ENCODE measurements around the gene ABCG1.
A peak's percentile ranks its signal among the peaks of the same experiment; 100 is the strongest.
"Not testable (repeated sequence)": the region's sequence is repeated elsewhere in the genome, so short reads cannot be mapped to it uniquely, and the experiment has no call there.

ABCG1 gene

DNA sequence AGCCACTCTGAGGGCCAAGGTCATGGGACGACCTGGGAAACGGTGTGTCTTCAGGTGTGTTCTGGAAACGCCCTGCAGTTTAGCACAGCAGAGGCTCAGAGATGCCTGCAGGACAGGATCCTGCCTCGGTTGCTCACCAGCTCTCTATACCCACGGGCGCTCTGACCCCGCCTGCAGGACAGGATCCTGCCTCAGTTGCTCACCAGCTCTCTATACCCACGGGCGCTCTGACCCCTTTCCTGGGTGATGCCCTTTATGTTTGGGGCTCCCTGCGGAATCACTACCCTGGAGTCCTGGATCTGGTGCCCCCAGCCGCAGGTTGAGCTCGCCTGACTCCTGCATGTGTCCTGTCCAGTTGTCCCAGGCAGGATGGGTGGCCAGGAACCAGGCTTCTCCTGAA is 63.8 kb downstream of the ABCG1 start:
- FAIRE-seq (no peak), DNase-seq (ENCODE audit: insufficient read length) (no peak)
- no peak for TF ChIP-seq POLR2A (IDR thresholded peaks at IDR 0.05; ENCODE audit: low read depth, low read length)
- TF ChIP-seq POLR2AphosphoS5 (IDR thresholded peaks at IDR 0.05; ENCODE audit: low read depth, low read length): no peak
- TF ChIP-seq TAF1 (IDR thresholded peaks at IDR 0.05; ENCODE audit: borderline replicate concordance, low read depth, low read length): no peak

DNA sequence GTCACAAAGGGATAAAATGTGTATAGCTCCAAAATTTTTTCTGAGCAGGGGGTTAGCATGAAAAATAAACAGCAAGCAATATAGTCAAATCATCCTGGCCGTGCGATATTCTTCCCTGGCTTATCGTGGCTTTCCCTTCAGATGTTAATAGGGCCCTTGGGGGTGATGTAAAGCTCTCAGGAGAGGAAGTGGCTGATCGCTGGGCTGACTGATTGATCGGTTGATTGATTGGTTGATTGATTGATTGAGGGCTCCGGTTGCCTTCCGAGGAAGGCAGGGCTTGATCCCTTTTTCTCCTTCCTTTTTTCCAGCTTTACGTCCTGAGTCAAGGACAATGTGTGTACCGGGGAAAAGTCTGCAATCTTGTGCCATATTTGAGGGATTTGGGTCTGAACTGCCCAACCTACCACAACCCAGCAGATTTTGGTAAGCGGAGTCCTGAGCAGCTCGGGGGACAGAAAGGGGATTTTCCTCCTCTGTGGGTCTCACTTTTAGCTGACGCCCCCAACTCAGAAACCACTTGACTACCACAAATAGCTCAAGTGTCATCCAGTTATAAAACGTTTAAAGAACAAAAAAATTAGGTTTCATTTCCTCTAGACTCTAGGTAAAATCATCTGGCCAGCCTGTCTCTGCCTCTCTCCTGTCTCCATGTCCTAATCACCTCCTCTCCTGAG is 66.8 kb downstream of the ABCG1 start:
- DNase-seq (ENCODE audit: insufficient read length) (no peak), FAIRE-seq (peak; percentile 40)
- TF ChIP-seq TAF1 (IDR thresholded peaks at IDR 0.05; ENCODE audit: borderline replicate concordance, low read depth, low read length) (no peak), POLR2A (IDR thresholded peaks at IDR 0.05; ENCODE audit: low read depth, low read length) (no peak), POLR2AphosphoS5 (IDR thresholded peaks at IDR 0.05; ENCODE audit: low read depth, low read length) (no peak)

GRCh38 chr21:42286416-42286815 is 67.5 kb downstream of the ABCG1 start:
- FAIRE-seq (no peak), DNase-seq (ENCODE audit: insufficient read length) (no peak)
- TF ChIP-seq TAF1 (IDR thresholded peaks at IDR 0.05; ENCODE audit: borderline replicate concordance, low read depth, low read length) (no peak), POLR2A (IDR thresholded peaks at IDR 0.05; ENCODE audit: low read depth, low read length) (no peak), POLR2AphosphoS5 (IDR thresholded peaks at IDR 0.05; ENCODE audit: low read depth, low read length) (no peak)

- FAIRE-seq (no peak), DNase-seq (ENCODE audit: insufficient read length) (no peak)
- TF ChIP-seq POLR2AphosphoS5 (IDR thresholded peaks at IDR 0.05; ENCODE audit: low read depth, low read length) (no peak), POLR2A (IDR thresholded peaks at IDR 0.05; ENCODE audit: low read depth, low read length) (no peak), TAF1 (IDR thresholded peaks at IDR 0.05; ENCODE audit: borderline replicate concordance, low read depth, low read length) (no peak)
Measured at GRCh38 chr21:42287193-42288083, 68.5 kb downstream of the ABCG1 start.

GRCh38 chr21:42288962-42289361 is 70.0 kb downstream of the ABCG1 start:
- FAIRE-seq: no peak
- TF ChIP-seq TAF1 (IDR thresholded peaks at IDR 0.05; ENCODE audit: borderline replicate concordance, low read depth, low read length): no peak
- no peak for TF ChIP-seq POLR2AphosphoS5 (IDR thresholded peaks at IDR 0.05; ENCODE audit: low read depth, low read length)
- no peak for TF ChIP-seq POLR2A (IDR thresholded peaks at IDR 0.05; ENCODE audit: low read depth, low read length)
- no peak for DNase-seq (ENCODE audit: insufficient read length)

DNA sequence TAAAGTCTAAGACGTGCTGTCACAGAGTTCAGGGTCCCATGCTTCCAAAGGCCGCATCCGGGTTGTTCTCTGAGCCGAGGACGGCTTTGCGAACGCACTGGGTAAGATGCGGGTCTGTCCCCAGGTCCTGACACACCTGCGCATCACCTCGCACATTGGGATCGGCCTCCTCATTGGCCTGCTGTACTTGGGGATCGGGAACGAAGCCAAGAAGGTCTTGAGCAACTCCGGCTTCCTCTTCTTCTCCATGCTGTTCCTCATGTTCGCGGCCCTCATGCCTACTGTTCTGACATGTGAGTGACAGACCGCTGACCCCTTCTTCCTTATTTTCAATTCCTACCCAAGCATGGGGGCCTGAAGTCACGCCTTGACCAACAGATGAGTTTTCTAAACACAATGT is 71.0 kb downstream of the ABCG1 start:
- no peak for DNase-seq (ENCODE audit: insufficient read length)
- no peak for FAIRE-seq
- TF ChIP-seq POLR2AphosphoS5 (IDR thresholded peaks at IDR 0.05; ENCODE audit: low read depth, low read length) (no peak), TAF1 (IDR thresholded peaks at IDR 0.05; ENCODE audit: borderline replicate concordance, low read depth, low read length) (no peak), POLR2A (IDR thresholded peaks at IDR 0.05; ENCODE audit: low read depth, low read length) (no peak)

GRCh38 chr21:42290505-42290904 is 71.6 kb downstream of the ABCG1 start:
- no peak for DNase-seq (ENCODE audit: insufficient read length)
- no peak for FAIRE-seq
- TF ChIP-seq POLR2AphosphoS5 (IDR thresholded peaks at IDR 0.05; ENCODE audit: low read depth, low read length) (no peak), TAF1 (IDR thresholded peaks at IDR 0.05; ENCODE audit: borderline replicate concordance, low read depth, low read length) (no peak), POLR2A (IDR thresholded peaks at IDR 0.05; ENCODE audit: low read depth, low read length) (no peak)

GRCh38 chr21:42291003-42291750 is 72.2 kb downstream of the ABCG1 start:
- no peak for DNase-seq (ENCODE audit: insufficient read length)
- FAIRE-seq: no peak
- TF ChIP-seq POLR2AphosphoS5 (IDR thresholded peaks at IDR 0.05; ENCODE audit: low read depth, low read length) (no peak), POLR2A (IDR thresholded peaks at IDR 0.05; ENCODE audit: low read depth, low read length) (no peak), TAF1 (IDR thresholded peaks at IDR 0.05; ENCODE audit: borderline replicate concordance, low read depth, low read length) (no peak)

GRCh38 chr21:42291751-42292562 is 73.0 kb downstream of the ABCG1 start:
- FAIRE-seq (no peak), DNase-seq (ENCODE audit: insufficient read length) (no peak)
- no peak for TF ChIP-seq POLR2A (IDR thresholded peaks at IDR 0.05; ENCODE audit: low read depth, low read length)
- no peak for TF ChIP-seq TAF1 (IDR thresholded peaks at IDR 0.05; ENCODE audit: borderline replicate concordance, low read depth, low read length)
- TF ChIP-seq POLR2AphosphoS5 (IDR thresholded peaks at IDR 0.05; ENCODE audit: low read depth, low read length): no peak

DNA sequence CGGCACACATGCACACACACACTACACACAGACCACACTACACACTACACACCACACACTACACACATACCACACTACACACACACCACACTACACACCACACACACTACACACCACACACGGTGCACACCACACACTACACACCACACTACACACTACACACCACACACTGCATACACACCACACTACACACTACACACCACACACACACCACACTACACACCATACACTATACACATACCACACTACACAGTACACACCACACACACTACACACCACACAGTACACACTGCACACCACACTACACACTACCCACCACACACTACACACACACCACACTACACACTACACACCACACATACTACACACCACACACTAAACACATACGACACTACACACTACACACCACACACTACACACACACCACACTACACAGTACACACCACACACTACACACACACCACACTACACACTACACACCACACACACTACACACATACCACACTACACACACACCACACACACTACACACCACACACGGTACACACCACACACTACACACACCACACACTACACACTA is 73.7 kb downstream of the ABCG1 start:
- not testable (repeated sequence) for FAIRE-seq; DNase-seq (ENCODE audit: insufficient read length)
